Thymus (tissue), 11 donors: ENCODE measurements around the gene LMTK2. TPM values are rescaled to one million over a fixed set of nuclear protein-coding genes. Genes with fewer than 3 reads are reported as not detected.

Experiments used
- DNase-seq, 9 donors: peaks; one replicate each; pipeline ENCODE4 v3.0.0-alpha.2; 2013; ENCODE audit warnings: low spot score in 9 of 9, low read depth in 6 of 9, missing footprints in 1 of 9
- H3K27ac ChIP-seq, 2 donors: one replicate each; pipeline ENCODE4 v1.5.1; 2013; ENCODE audit warnings: control low read depth in 1 of 2, low read depth in 1 of 2, low read length in 1 of 2, mild to moderate bottlenecking in 1 of 2, moderate library complexity in 1 of 2
- H3K27me3 ChIP-seq, 2 donors: one replicate each; pipeline ENCODE4 v1.5.1; 2013; ENCODE audit warnings: low read length in 1 of 2; ENCODE audit not compliant: control insufficient read depth in 2 of 2, insufficient read depth in 1 of 2
- H3K36me3 ChIP-seq, 2 donors: one replicate each; pipeline ENCODE4 v1.5.1; 2013; ENCODE audit warnings: low read length in 1 of 2, mild to moderate bottlenecking in 1 of 2, moderate library complexity in 1 of 2; ENCODE audit not compliant: control insufficient read depth in 2 of 2, insufficient read depth in 2 of 2
- H3K4me1 ChIP-seq, 2 donors: one replicate each; pipeline ENCODE4 v1.5.1; 2013; ENCODE audit warnings: low read length in 2 of 2; ENCODE audit not compliant: control insufficient read depth in 2 of 2, insufficient read depth in 2 of 2
- H3K4me3 ChIP-seq, 2 donors: one replicate each; pipeline ENCODE4 v1.5.1; 2013; ENCODE audit warnings: low read length in 2 of 2, control low read depth in 1 of 2, mild to moderate bottlenecking in 1 of 2
- H3K9me3 ChIP-seq, 2 donors: one replicate each; pipeline ENCODE4 v1.5.1; 2013; ENCODE audit warnings: low read length in 1 of 2, mild to moderate bottlenecking in 1 of 2; ENCODE audit not compliant: control insufficient read depth in 2 of 2, insufficient read depth in 1 of 2
- WGBS: extraction: QIAGEN DNeasy Blood & Tissue Kit; methylation state at CpG from one replicate; pipeline ENCODE4 v1.1.7; 2013; 5-methylcytosine and 5-hydroxymethylcytosine counted together
- polyA plus RNA-seq: library from polyadenylated mRNA; stranded (reverse); fragments of 200-250 nt; gene quantifications from one replicate; pipeline ENCODE4 v1.2.3, GENCODE V29; 2013
- total RNA-seq: library from RNA; stranded (reverse); fragments of 120-200 nt; gene quantifications from one replicate; pipeline ENCODE4 v1.2.4, GENCODE V29; 2013
- donor health status: healthy.

Gene LMTK2
- total and polyA plus RNA-seq, 2 donors = 4.4 to 5.4 TPM

GRCh38 chr7:98078197-98078870 lies 28.3 kb upstream of the LMTK2 start:
- no peak for DNase-seq
- Histone ChIP-seq H3K9me3 (peaks cover 0 to 4% of the 10 kb centered on the region in 2 donors), H3K4me3 (no peak overlapping the region), H3K4me1 (no peaks in the 10 kb centered on the region), H3K27ac (no peak overlapping the region), H3K36me3 (no peaks in the 10 kb centered on the region), H3K27me3 (no peaks in the 10 kb centered on the region)
- 79% methylated on average over 11 of the region's 11 CpGs for WGBS

- Histone ChIP-seq H3K4me1 (no peaks in the 10 kb centered on the region), H3K27me3 (no peaks in the 10 kb centered on the region), H3K36me3 (no peaks in the 10 kb centered on the region), H3K9me3 (peaks cover 0 to 1% of the 10 kb centered on the region in 2 donors), H3K4me3 (no peak overlapping the region), H3K27ac (no peak overlapping the region)
- DNase-seq = no peak
- 76% methylated on average over 6 of the region's 6 CpGs for WGBS
Observed at GRCh38 chr7:98079891-98080648, 26.6 kb upstream of the LMTK2 start.

- Histone ChIP-seq H3K4me1 (no peaks in the 10 kb centered on the region), H3K27me3 (no peaks in the 10 kb centered on the region), H3K9me3 (no peaks in the 10 kb centered on the region), H3K27ac (no peak overlapping the region), H3K4me3 (no peak overlapping the region), H3K36me3 (no peaks in the 10 kb centered on the region)
- whole genome bisulfite sequencing = 91% methylated on average over 7 of the region's 7 CpGs
- no peak for DNase-seq
Observed at GRCh38 chr7:98081319-98081718, 25.3 kb upstream of the LMTK2 start.

- Histone ChIP-seq H3K4me3 (no peak overlapping the region), H3K9me3 (no peaks in the 10 kb centered on the region), H3K27me3 (no peaks in the 10 kb centered on the region), H3K27ac (no peak overlapping the region), H3K4me1 (no peaks in the 10 kb centered on the region), H3K36me3 (no peaks in the 10 kb centered on the region)
- WGBS = 97% methylated on average over 3 of the region's 3 CpGs
- DNase-seq = no peak
Observed at GRCh38 chr7:98084631-98085030, 22.0 kb upstream of the LMTK2 start.

- no peak overlapping the region for H3K4me3 ChIP-seq
- DNase-seq = no peak
- WGBS = 89% methylated on average over 4 of the region's 4 CpGs
Observed at GRCh38 chr7:98085674-98086073, 21.0 kb upstream of the LMTK2 start.

GRCh38 chr7:98086281-98086718 lies 20.4 kb upstream of the LMTK2 start:
- Histone ChIP-seq H3K27ac (no peak overlapping the region), H3K4me1 (no peaks in the 10 kb centered on the region), H3K27me3 (no peaks in the 10 kb centered on the region), H3K9me3 (no peaks in the 10 kb centered on the region), H3K36me3 (no peaks in the 10 kb centered on the region), H3K4me3 (no peak overlapping the region)
- 94% methylated on average over 11 of the region's 11 CpGs for whole genome bisulfite sequencing
- DNase-seq = no peak

More at GRCh38 chr7:98085674-98086073, 21.0 kb upstream of the LMTK2 start:
- no peaks in the 10 kb centered on the region for H3K4me1 ChIP-seq
- H3K9me3 ChIP-seq = no peaks in the 10 kb centered on the region
- no peaks in the 10 kb centered on the region for H3K36me3 ChIP-seq
- no peak overlapping the region for H3K27ac ChIP-seq
- no peaks in the 10 kb centered on the region for H3K27me3 ChIP-seq

- no peaks in the 10 kb centered on the region for H3K27me3 ChIP-seq
- WGBS = 95% methylated on average over 3 of the region's 3 CpGs
- no peaks in the 10 kb centered on the region for H3K9me3 ChIP-seq
- H3K27ac ChIP-seq = no peak overlapping the region
- no peaks in the 10 kb centered on the region for H3K36me3 ChIP-seq
- no peak for DNase-seq
- H3K4me1 ChIP-seq = no peaks in the 10 kb centered on the region
- H3K4me3 ChIP-seq = no peak overlapping the region
Observed at GRCh38 chr7:98088109-98088508, 18.6 kb upstream of the LMTK2 start.

GRCh38 chr7:98090116-98090515 lies 16.5 kb upstream of the LMTK2 start:
- 96% methylated on average over 4 of the region's 4 CpGs for WGBS
- H3K36me3 ChIP-seq = no peaks in the 10 kb centered on the region
- no peaks in the 10 kb centered on the region for H3K27me3 ChIP-seq
- no peaks in the 10 kb centered on the region for H3K4me1 ChIP-seq
- H3K4me3 ChIP-seq = no peak overlapping the region
- no peak overlapping the region for H3K27ac ChIP-seq
- H3K9me3 ChIP-seq = no peaks in the 10 kb centered on the region
- DNase-seq = no peak

GRCh38 chr7:98091061-98091460 lies 15.6 kb upstream of the LMTK2 start:
- WGBS = 92% methylated on average over 2 of the region's 2 CpGs

More at GRCh38 chr7:98091061-98091460, 15.6 kb upstream of the LMTK2 start:
- no peak for DNase-seq
- no peaks in the 10 kb centered on the region for H3K27me3 ChIP-seq
- no peak overlapping the region for H3K27ac ChIP-seq
- H3K4me3 ChIP-seq = no peak overlapping the region
- H3K9me3 ChIP-seq = no peaks in the 10 kb centered on the region
- H3K36me3 ChIP-seq = no peaks in the 10 kb centered on the region
- H3K4me1 ChIP-seq = no peaks in the 10 kb centered on the region
